ENCODE data around the gene CMTM5. TPM values are rescaled to one million over a fixed set of nuclear protein-coding genes. Genes with fewer than 3 reads are reported as not detected.

CMTM5 gene
- total RNA-seq, 2 experiments from 2014 or later: not detected

- BruUV-seq (replicated peaks): no TSS peak
- Histone ChIP-seq H3K4me2 (ENCODE audit: low read length) (no peak overlapping the region), H3K9me2 (ENCODE audit: insufficient read depth, low read length) (no peaks in the 10 kb centered on the region), H3K9me3 (ENCODE audit: low read length) (no peaks in the 10 kb centered on the region), H2AFZ (ENCODE audit: low read length) (no peak overlapping the region), H4K20me1 (ENCODE audit: insufficient read depth, low read length) (no peaks in the 10 kb centered on the region), H3K79me2 (ENCODE audit: insufficient read depth, low read depth, low read length) (no peaks in the 10 kb centered on the region), H3K27ac (ENCODE audit: low read depth, low read length, poor library complexity, severe bottlenecking) (no peak overlapping the region), H3K36me3 (ENCODE audit: insufficient read depth, low read length) (no peaks in the 10 kb centered on the region), H3K4me3 (ENCODE audit: low read depth, low read length, poor library complexity, severe bottlenecking) (no peak overlapping the region), H3K4me1 (ENCODE audit: insufficient read depth, low read length, poor library complexity, severe bottlenecking) (no peaks in the 10 kb centered on the region)
- TF ChIP-seq EZH2phosphoT487 (IDR thresholded peaks at IDR 0.05; ENCODE audit: borderline replicate concordance, low read depth, low read length): no peak
- no peak for TF ChIP-seq CTCF (conservative IDR thresholded peaks at IDR 0.05; ENCODE audit: low read length)
- POLR2A ChIA-PET: interaction anchor here (0.5 kb wide), 1 partner anchor 38 kb away, joined by 4 read pairs; no protein-coding TSS in a partner anchor
- DNase-seq (ENCODE audit: low spot score): no peak
- CTCF ChIA-PET (ENCODE audit: unreplicated experiment): interaction anchor here (0.6 kb wide), 1 partner anchor 195 kb away, joined by 3 read pairs; no protein-coding TSS in a partner anchor
- intact Hi-C loops (cut with micrococcal nuclease; ENCODE audit: unreplicated experiment): no loop called here
These were observed 20.2 kb upstream of the CMTM5 start for GRCh38 chr14:23356662-23357061.

- no peaks in the 10 kb centered on the region for H3K36me3 ChIP-seq (ENCODE audit: insufficient read depth, low read length)
- H4K20me1 ChIP-seq (ENCODE audit: insufficient read depth, low read length): no peaks in the 10 kb centered on the region
- intact Hi-C loops (cut with micrococcal nuclease; ENCODE audit: unreplicated experiment): no loop called here
- POLR2A ChIA-PET: no interaction called here
- BruUV-seq (replicated peaks): no TSS peak
- no peak for DNase-seq (ENCODE audit: low spot score)
- no peak overlapping the region for H3K4me2 ChIP-seq (ENCODE audit: low read length)
- H3K4me1 ChIP-seq (ENCODE audit: insufficient read depth, low read length, poor library complexity, severe bottlenecking): no peaks in the 10 kb centered on the region
- TF ChIP-seq CTCF (conservative IDR thresholded peaks at IDR 0.05; ENCODE audit: low read length) (no peak), EZH2phosphoT487 (IDR thresholded peaks at IDR 0.05; ENCODE audit: borderline replicate concordance, low read depth, low read length) (no peak)
- no peaks in the 10 kb centered on the region for H3K9me2 ChIP-seq (ENCODE audit: insufficient read depth, low read length)
- H3K79me2 ChIP-seq (ENCODE audit: insufficient read depth, low read depth, low read length): no peaks in the 10 kb centered on the region
- no peak overlapping the region for H2AFZ ChIP-seq (ENCODE audit: low read length)
- no peak overlapping the region for H3K4me3 ChIP-seq (ENCODE audit: low read depth, low read length, poor library complexity, severe bottlenecking)
- CTCF ChIA-PET (ENCODE audit: unreplicated experiment): interaction anchor here (0.6 kb wide), 2 partner anchors 13 to 194 kb away, joined by 3 to 8 read pairs; no protein-coding TSS in a partner anchor
- no peaks in the 10 kb centered on the region for H3K9me3 ChIP-seq (ENCODE audit: low read length)
- H3K27ac ChIP-seq (ENCODE audit: low read depth, low read length, poor library complexity, severe bottlenecking): no peak overlapping the region
These were observed 19.6 kb upstream of the CMTM5 start for GRCh38 chr14:23357261-23357660.

GRCh38 chr14:23358042-23358441 lies 18.8 kb upstream of the CMTM5 start:
- POLR2A ChIA-PET: no interaction called here
- Histone ChIP-seq H3K9me2 (ENCODE audit: insufficient read depth, low read length) (no peaks in the 10 kb centered on the region), H3K4me2 (ENCODE audit: low read length) (no peak overlapping the region), H2AFZ (ENCODE audit: low read length) (no peak overlapping the region), H3K4me1 (ENCODE audit: insufficient read depth, low read length, poor library complexity, severe bottlenecking) (no peaks in the 10 kb centered on the region), H3K27ac (ENCODE audit: low read depth, low read length, poor library complexity, severe bottlenecking) (no peak overlapping the region), H3K4me3 (ENCODE audit: low read depth, low read length, poor library complexity, severe bottlenecking) (no peak overlapping the region), H4K20me1 (ENCODE audit: insufficient read depth, low read length) (no peaks in the 10 kb centered on the region), H3K79me2 (ENCODE audit: insufficient read depth, low read depth, low read length) (no peaks in the 10 kb centered on the region), H3K9me3 (ENCODE audit: low read length) (no peaks in the 10 kb centered on the region), H3K36me3 (ENCODE audit: insufficient read depth, low read length) (no peaks in the 10 kb centered on the region)
- no peak for TF ChIP-seq EZH2phosphoT487 (IDR thresholded peaks at IDR 0.05; ENCODE audit: borderline replicate concordance, low read depth, low read length)
- DNase-seq (ENCODE audit: low spot score): no peak
- CTCF ChIA-PET (ENCODE audit: unreplicated experiment): no interaction called here
- intact Hi-C loops (cut with micrococcal nuclease; ENCODE audit: unreplicated experiment): no loop called here
- no TSS peak for BruUV-seq (replicated peaks)

All from OCI-LY7 (cell line).